ENCODE results near the gene ARHGAP15.

Gene ARHGAP15

GRCh38 chr2:143701785-143702184 is 572.6 kb downstream of the ARHGAP15 start:
- no peak for DNase-seq

- no peak for DNase-seq
Observed at GRCh38 chr2:143702931-143703330, 573.7 kb downstream of the ARHGAP15 start.

GRCh38 chr2:143704451-143705106 is 575.4 kb downstream of the ARHGAP15 start:
- DNase-seq = no peak

GRCh38 chr2:143705108-143705707 is 576.0 kb downstream of the ARHGAP15 start:
- no peak for DNase-seq

GRCh38 chr2:143706354-143706753 is 577.1 kb downstream of the ARHGAP15 start:
- no peak for DNase-seq

GRCh38 chr2:143708682-143709081 is 579.5 kb downstream of the ARHGAP15 start:
- no peak for DNase-seq

GRCh38 chr2:143710196-143710595 is 581.0 kb downstream of the ARHGAP15 start:
- DNase-seq = no peak

GRCh38 chr2:143710879-143711278 is 581.7 kb downstream of the ARHGAP15 start:
- DNase-seq = no peak

- DNase-seq = no peak
Observed at GRCh38 chr2:143716522-143716921, 587.3 kb downstream of the ARHGAP15 start.

- no peak for DNase-seq
Observed at GRCh38 chr2:143717053-143717452, 587.8 kb downstream of the ARHGAP15 start.

GRCh38 chr2:143717536-143718168 is 588.4 kb downstream of the ARHGAP15 start:
- no peak for DNase-seq

- DNase-seq = no peak
Observed at GRCh38 chr2:143718745-143719144, 589.5 kb downstream of the ARHGAP15 start.

- DNase-seq = no peak
Observed at GRCh38 chr2:143719406-143719805, 590.2 kb downstream of the ARHGAP15 start.

GRCh38 chr2:143720095-143720664 is 591.0 kb downstream of the ARHGAP15 start:
- DNase-seq = peak; percentile 46

- no peak for DNase-seq
Observed at GRCh38 chr2:143725400-143725799, 596.2 kb downstream of the ARHGAP15 start.

- DNase-seq = no peak
Observed at GRCh38 chr2:143726151-143726845, 597.1 kb downstream of the ARHGAP15 start.

- no peak for DNase-seq
Observed at GRCh38 chr2:143728498-143728897, 599.3 kb downstream of the ARHGAP15 start.

- DNase-seq = no peak
Observed at GRCh38 chr2:143729296-143729814, 600.1 kb downstream of the ARHGAP15 start.

GRCh38 chr2:143730155-143730952 is 601.1 kb downstream of the ARHGAP15 start:
- DNase-seq = no peak

GRCh38 chr2:143730953-143731260 is 601.7 kb downstream of the ARHGAP15 start:
- no peak for DNase-seq

- no peak for DNase-seq
Observed at GRCh38 chr2:143732076-143732475, 602.9 kb downstream of the ARHGAP15 start.

- no peak for DNase-seq
Observed at GRCh38 chr2:143732871-143733270, 603.7 kb downstream of the ARHGAP15 start.
